MM.1S (cell line): ENCODE measurements around the gene INPP4B.

Experiments
- CTCF ChIP-seq: fragments of 300-600 bp; sonication (generic); IDR thresholded peaks from 2 replicates; pipeline ENCODE4 v1.5.1; 2016; ENCODE audit warnings: antibody characterized with exemption, low read length, mixed read lengths
- EZH2phosphoT487 ChIP-seq: fragments of 300-600 bp; sonication (generic); IDR thresholded peaks from 2 replicates; pipeline ENCODE4 v1.6.1; 2018; ENCODE audit warnings: antibody characterized with exemption, low read length

GRCh38 chr4:142596121-142596520 is 250.0 kb downstream of the INPP4B start:
- TF ChIP-seq CTCF (no peak), EZH2phosphoT487 (no peak)
